GM04504 (cell line): Measurements from ENCODE around the gene SAMHD1.
"Not testable (repeated sequence)": the region's sequence is repeated elsewhere in the genome, so short reads cannot be mapped to it uniquely, and the experiment has no call there.

ENCODE experiments used
- DNase-seq: peaks from one replicate; pipeline ENCODE4 v3.0.0-alpha.2; 2012; ENCODE audit warnings: low read depth

The SAMHD1 gene

GRCh38 chr20:36851490-36851889, 100.0 kb downstream of the SAMHD1 start:
- no peak for DNase-seq

- DNase-seq, result no peak
These were observed 100.7 kb downstream of the SAMHD1 start for GRCh38 chr20:36850759-36851158.

- DNase-seq, result no peak
These were observed 102.0 kb downstream of the SAMHD1 start for GRCh38 chr20:36849333-36850065.

DNA sequence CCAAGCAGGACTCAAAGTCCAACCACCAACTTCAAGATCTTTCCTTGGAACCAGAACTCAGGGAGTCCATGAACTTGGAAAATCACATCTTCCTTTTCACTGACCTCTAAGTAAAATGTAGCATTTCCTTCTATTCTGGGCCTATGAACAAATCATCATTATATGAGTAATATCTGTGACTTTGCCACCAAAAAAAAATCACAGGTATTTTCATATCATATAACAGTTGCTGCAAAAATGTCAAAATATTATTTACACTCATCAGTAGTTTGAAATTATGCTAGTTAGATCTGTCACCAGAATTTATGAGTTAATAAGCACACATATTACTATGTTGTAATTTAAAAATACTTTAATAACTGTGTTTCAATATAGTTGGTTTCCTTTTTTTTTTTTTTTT, 102.8 kb downstream of the SAMHD1 start:
- DNase-seq, result no peak

DNA sequence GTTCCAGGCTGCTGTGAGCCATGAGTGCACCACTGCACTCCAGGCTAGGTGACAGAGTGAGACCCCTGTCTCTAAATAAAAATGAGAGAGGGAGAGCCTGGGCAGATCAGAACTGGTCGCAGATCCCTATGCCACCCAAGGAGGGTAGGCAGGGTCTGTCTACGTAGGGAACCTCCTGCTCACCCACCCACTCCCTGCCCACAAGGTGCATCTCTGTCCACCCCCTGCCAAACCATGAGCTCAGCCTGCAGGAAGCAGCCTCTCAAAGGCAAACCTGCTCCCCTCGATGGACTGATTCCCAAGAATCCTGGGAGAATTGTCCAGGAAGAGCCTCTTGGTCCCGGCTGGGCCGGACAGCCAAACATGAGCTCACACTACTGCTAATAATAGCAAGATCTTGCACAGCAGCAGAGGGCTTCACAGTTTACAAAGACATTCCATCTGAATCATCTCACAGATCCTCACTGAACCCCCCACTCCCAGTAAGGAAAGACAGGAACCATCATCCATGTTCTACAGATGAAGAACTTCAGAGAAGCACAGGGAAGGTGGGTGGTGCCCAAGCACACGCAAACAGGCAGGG, 103.3 kb downstream of the SAMHD1 start:
- DNase-seq, result peak; percentile 75

GRCh38 chr20:36847710-36848040, 103.8 kb downstream of the SAMHD1 start:
- no peak for DNase-seq

- DNase-seq, result peak; percentile 50
These were observed 104.3 kb downstream of the SAMHD1 start for GRCh38 chr20:36847009-36847709.

GRCh38 chr20:36845288-36845971, 106.1 kb downstream of the SAMHD1 start:
- no peak for DNase-seq

GRCh38 chr20:36841030-36841429, 110.5 kb downstream of the SAMHD1 start:
- not testable (repeated sequence) for DNase-seq
